COLO668 (cell line): ENCODE measurements around the gene TRPM1.

Experiments used
- DNase-seq: peaks from one replicate; lab custom pipeline; 2025; ENCODE audit not compliant: unreplicated experiment; lab: John Stamatoyannopoulos, UW

TRPM1 gene

GRCh38 chr15:30984118-30984517 is 117.4 kb downstream of the TRPM1 start:
- DNase-seq: no peak

- DNase-seq: no peak
Observed at GRCh38 chr15:30979457-30979856, 122.1 kb downstream of the TRPM1 start.

GRCh38 chr15:30978328-30978727 is 123.2 kb downstream of the TRPM1 start:
- DNase-seq: no peak

GRCh38 chr15:30974112-30974511 is 127.4 kb downstream of the TRPM1 start:
- DNase-seq: no peak

- no peak for DNase-seq
Observed at GRCh38 chr15:30973379-30973778, 128.1 kb downstream of the TRPM1 start.

GRCh38 chr15:30969724-30970123 is 131.8 kb downstream of the TRPM1 start:
- DNase-seq: no peak

- DNase-seq: no peak
Observed at GRCh38 chr15:30963681-30964080, 137.8 kb downstream of the TRPM1 start.

- no peak for DNase-seq
Observed at GRCh38 chr15:30962659-30963058, 138.9 kb downstream of the TRPM1 start.

- no peak for DNase-seq
Observed at GRCh38 chr15:30962079-30962478, 139.4 kb downstream of the TRPM1 start.

- no peak for DNase-seq
Observed at GRCh38 chr15:30958219-30958618, 143.3 kb downstream of the TRPM1 start.

GRCh38 chr15:30956216-30957124 is 145.1 kb downstream of the TRPM1 start:
- DNase-seq: no peak

- no peak for DNase-seq
Observed at GRCh38 chr15:30954674-30955073, 146.9 kb downstream of the TRPM1 start.

- no peak for DNase-seq
Observed at GRCh38 chr15:30953731-30954378, 147.7 kb downstream of the TRPM1 start.

GRCh38 chr15:30953183-30953582 is 148.3 kb downstream of the TRPM1 start:
- DNase-seq: no peak
